ENCODE measurements around the gene CEP20. TPM values are rescaled to one million over a fixed set of nuclear protein-coding genes. Genes with fewer than 3 reads are reported as not detected.

The CEP20 gene
- total RNA-seq, 4 donors from 2014 or later, result 46.2 to 64.4 (median 53.6) TPM

GRCh38 chr16:15856901-15857698 lies 31.3 kb downstream of the CEP20 start, which contains the start of gene MYH11:
TSS of gene MYH11 (minus strand) at chr16:15857028. CDS start at chr16:15838252, 18,776 bp downstream.
- DNase-seq, result no peak
- H3K27me3 ChIP-seq, result no peaks in the 10 kb centered on the region
- no peak within 1 kb of the TSS for H3K27ac ChIP-seq
- no peaks in the 10 kb centered on the region for H3K9me3 ChIP-seq
- TF ChIP-seq CTCF (IDR thresholded peaks at IDR 0.05), result no peak
- no peak for TF ChIP-seq POLR2A (IDR thresholded peaks at IDR 0.05)
- H3K4me3 ChIP-seq (replicated peaks in 1 of 3), result peak within 1 kb of the TSS in 1 of 3 donors; percentile 3
- H3K4me1 ChIP-seq, result peaks cover 4 to 18% of the 10 kb centered on the region in 2 donors
- 0% methylated on average over 7 to 39 of the region's 49 CpGs for WGBS, 2 donors
- H3K36me3 ChIP-seq, result no peaks in the 10 kb centered on the region
- intact Hi-C loops (cut with DNase I), result no loop called here

GRCh38 chr16:15856182-15856581 lies 32.2 kb downstream of the CEP20 start:
- 44 to 50% methylated on average over 2 of the region's 2 CpGs for WGBS, 2 donors
- no peak for DNase-seq
- no peaks in the 10 kb centered on the region for H3K9me3 ChIP-seq
- intact Hi-C loops (cut with DNase I), result no loop called here
- no peaks in the 10 kb centered on the region for H3K36me3 ChIP-seq
- H3K4me3 ChIP-seq (replicated peaks in 1 of 3), result no peak overlapping the region
- no peak overlapping the region for H3K27ac ChIP-seq
- TF ChIP-seq POLR2A (IDR thresholded peaks at IDR 0.05) (no peak), CTCF (IDR thresholded peaks at IDR 0.05) (no peak)
- H3K4me1 ChIP-seq, result peaks cover 4 to 18% of the 10 kb centered on the region in 2 donors
- no peaks in the 10 kb centered on the region for H3K27me3 ChIP-seq

GRCh38 chr16:15855704-15856003 lies 32.7 kb downstream of the CEP20 start:
- H3K27me3 ChIP-seq, result no peaks in the 10 kb centered on the region
- no peak for TF ChIP-seq CTCF (IDR thresholded peaks at IDR 0.05)
- no peak for TF ChIP-seq POLR2A (IDR thresholded peaks at IDR 0.05)
- no peaks in the 10 kb centered on the region for H3K36me3 ChIP-seq
- intact Hi-C loops (cut with DNase I), result no loop called here
- H3K9me3 ChIP-seq, result no peaks in the 10 kb centered on the region
- no peak overlapping the region for H3K27ac ChIP-seq
- H3K4me3 ChIP-seq (replicated peaks in 1 of 3), result no peak overlapping the region
- no peak for DNase-seq
- 50 to 57% methylated on average over 5 of the region's 5 CpGs for WGBS, 2 donors
- peaks cover 4 to 18% of the 10 kb centered on the region in 2 donors for H3K4me1 ChIP-seq

GRCh38 chr16:15854906-15855703 lies 33.3 kb downstream of the CEP20 start:
- TF ChIP-seq POLR2A (IDR thresholded peaks at IDR 0.05), result no peak
- no peak for TF ChIP-seq CTCF (IDR thresholded peaks at IDR 0.05)
- Histone ChIP-seq H3K27ac (no peak overlapping the region), H3K4me3 (replicated peaks in 1 of 3) (no peak overlapping the region), H3K27me3 (no peaks in the 10 kb centered on the region), H3K36me3 (no peaks in the 10 kb centered on the region), H3K9me3 (no peaks in the 10 kb centered on the region), H3K4me1 (peaks cover 4 to 18% of the 10 kb centered on the region in 2 donors)
- WGBS, 2 donors, result 70 to 72% methylated on average over 15 of the region's 15 CpGs
- DNase-seq, result no peak
- intact Hi-C loops (cut with DNase I), result no loop called here

GRCh38 chr16:15854061-15854460 lies 34.3 kb downstream of the CEP20 start:
- DNase-seq, result no peak
- no peak for TF ChIP-seq POLR2A (IDR thresholded peaks at IDR 0.05)
- no peak for TF ChIP-seq CTCF (IDR thresholded peaks at IDR 0.05)
- Histone ChIP-seq H3K9me3 (no peaks in the 10 kb centered on the region), H3K27ac (no peak overlapping the region), H3K27me3 (no peaks in the 10 kb centered on the region), H3K4me1 (peaks cover 4 to 18% of the 10 kb centered on the region in 2 donors), H3K4me3 (replicated peaks in 1 of 3) (no peak overlapping the region), H3K36me3 (no peaks in the 10 kb centered on the region)
- intact Hi-C loops (cut with DNase I), result no loop called here
- 51 to 53% methylated on average over 3 of the region's 3 CpGs for WGBS, 2 donors

Data from thyroid gland (tissue), 4 donors.